H9 (cell line): Measurements from ENCODE around the gene SYNGR1. TPM values are rescaled to one million over a fixed set of nuclear protein-coding genes. Genes with fewer than 3 reads are reported as not detected.

Experiments used
- DNase-seq: peaks from one replicate; pipeline ENCODE4 v3.0.0-alpha.2; 2017
- H2AFZ ChIP-seq: one replicate; pipeline ENCODE4 v1.6.1; 2013; ENCODE audit warnings: mild to moderate bottlenecking, low read length, control low read depth, moderate library complexity
- H2AK5ac ChIP-seq: 2 replicates; pipeline ENCODE4 v1.6.1; 2013; ENCODE audit warnings: low read length, control low read depth, mixed read lengths; ENCODE audit not compliant: insufficient read length
- H2BK120ac ChIP-seq: one replicate; pipeline ENCODE4 v1.6.1; 2013; ENCODE audit warnings: low read depth, mild to moderate bottlenecking, low read length, control low read depth, inconsistent platforms; ENCODE audit not compliant: poor library complexity, severe bottlenecking
- H2BK12ac ChIP-seq: 2 replicates; pipeline ENCODE4 v1.6.1; 2013; ENCODE audit warnings: low read length, control low read depth, mixed read lengths, low read depth; ENCODE audit not compliant: insufficient read length
- H2BK15ac ChIP-seq: 2 replicates; pipeline ENCODE4 v1.6.1; 2013; ENCODE audit warnings: low read depth, low read length, control low read depth
- H2BK20ac ChIP-seq: one replicate; pipeline ENCODE4 v1.6.1; 2013; ENCODE audit warnings: low read depth, mild to moderate bottlenecking, low read length, control low read depth, inconsistent platforms; ENCODE audit not compliant: poor library complexity, severe bottlenecking
- H2BK5ac ChIP-seq: 2 replicates; pipeline ENCODE4 v1.6.1; 2013; ENCODE audit warnings: low read length, control low read depth, mixed read lengths; ENCODE audit not compliant: insufficient read length
- H3K14ac ChIP-seq: 2 replicates; pipeline ENCODE4 v1.6.1; 2013; ENCODE audit warnings: low read length, control low read depth; ENCODE audit not compliant: insufficient read depth
- H3K18ac ChIP-seq: 2 replicates; pipeline ENCODE4 v1.6.1; 2013; ENCODE audit warnings: low read depth, mild to moderate bottlenecking, mixed read lengths, low read length, control low read depth; ENCODE audit not compliant: insufficient read length
- H3K23ac ChIP-seq: 2 replicates; pipeline ENCODE4 v1.6.1; 2013; ENCODE audit warnings: low read length, control low read depth, mixed read lengths, low read depth; ENCODE audit not compliant: insufficient read length
- H3K23me2 ChIP-seq: 2 replicates; pipeline ENCODE4 v1.6.1; 2013; ENCODE audit warnings: low read depth, mild to moderate bottlenecking, mixed read lengths, low read length, control low read depth; ENCODE audit not compliant: insufficient read length, poor library complexity, severe bottlenecking
- H3K27ac ChIP-seq: 2 replicates; pipeline ENCODE4 v1.5.1; 2013; ENCODE audit warnings: low read length, control low read depth, mixed read lengths, low read depth; ENCODE audit not compliant: insufficient read length
- H3K27me3 ChIP-seq: 2 replicates; pipeline ENCODE4 v1.6.1; 2013; ENCODE audit warnings: low read length, control low read depth, inconsistent platforms; ENCODE audit not compliant: insufficient read depth
- H3K4ac ChIP-seq: 2 replicates; pipeline ENCODE4 v1.6.1; 2013; ENCODE audit warnings: low read depth, mild to moderate bottlenecking, control low read depth, inconsistent platforms, low read length, moderate library complexity
- H3K4me1 ChIP-seq: 2 replicates; pipeline ENCODE4 v1.6.1; 2013; ENCODE audit warnings: low read length, control low read depth, inconsistent platforms; ENCODE audit not compliant: insufficient read depth
- H3K4me2 ChIP-seq: 2 replicates; pipeline ENCODE4 v1.6.1; 2013; ENCODE audit warnings: low read length, control low read depth, mixed read lengths; ENCODE audit not compliant: insufficient read length, insufficient read depth
- H3K56ac ChIP-seq: 2 replicates; pipeline ENCODE4 v1.6.1; 2013; ENCODE audit warnings: low read depth, mild to moderate bottlenecking, mixed read lengths, low read length, control low read depth; ENCODE audit not compliant: insufficient read length
- H3K79me1 ChIP-seq: 2 replicates; pipeline ENCODE4 v1.6.1; 2013; ENCODE audit warnings: low read depth, mild to moderate bottlenecking, moderate library complexity, low read length, control low read depth, inconsistent platforms; ENCODE audit not compliant: insufficient read depth, poor library complexity, severe bottlenecking
- H3K79me2 ChIP-seq: 2 replicates; pipeline ENCODE4 v1.6.1; 2013; ENCODE audit warnings: low read length, control low read depth, inconsistent platforms; ENCODE audit not compliant: insufficient read depth
- H3K9ac ChIP-seq: 2 replicates; pipeline ENCODE4 v1.6.1; 2013; ENCODE audit warnings: low read length, control low read depth, mixed read lengths; ENCODE audit not compliant: insufficient read length; ENCODE audit errors: extremely low read depth
- H3K9me3 ChIP-seq: one replicate; pipeline ENCODE4 v1.6.1; 2013; ENCODE audit warnings: low read depth, low read length, inconsistent platforms; ENCODE audit not compliant: control insufficient read depth
- H3T11ph ChIP-seq: one replicate; pipeline ENCODE4 v1.6.1; 2013; ENCODE audit warnings: mild to moderate bottlenecking, low read length, control low read depth, inconsistent platforms
- H4K20me1 ChIP-seq: one replicate; pipeline ENCODE4 v1.6.1; 2013; ENCODE audit not compliant: control insufficient read depth, insufficient read length, insufficient read depth
- H4K5ac ChIP-seq: 2 replicates; pipeline ENCODE4 v1.6.1; 2013; ENCODE audit warnings: low read depth, mild to moderate bottlenecking, mixed read lengths, low read length, control low read depth; ENCODE audit not compliant: insufficient read length
- H4K8ac ChIP-seq: replicated peaks from 2 replicates; pipeline ENCODE4 v1.6.1; 2013; ENCODE audit warnings: low read length, control low read depth, mixed read lengths, low read depth; ENCODE audit not compliant: insufficient read length
- H4K91ac ChIP-seq: 2 replicates; pipeline ENCODE4 v1.6.1; 2013; ENCODE audit warnings: low read depth, mild to moderate bottlenecking, moderate library complexity, mixed read lengths, low read length, control low read depth; ENCODE audit not compliant: insufficient read length
- H3K27ac Mint-ChIP-seq, 3 experiments: 2 replicates in 2 of 3; 3 replicates in 1 of 3; pipeline ENCODE4 v1.8.0; 2020 to 2021; ENCODE audit warnings: mixed read lengths in 3 of 3, mild to moderate bottlenecking in 1 of 3, moderate library complexity in 1 of 3
- H3K27me3 Mint-ChIP-seq: 2 replicates; pipeline ENCODE4 v1.8.0; 2021; ENCODE audit warnings: low read depth, mild to moderate bottlenecking, moderate library complexity, mixed read lengths
- H3K36me3 Mint-ChIP-seq, 3 experiments: 2 replicates in 2 of 3; 3 replicates in 1 of 3; pipeline ENCODE4 v1.8.0; 2020 to 2021; ENCODE audit warnings: low read depth in 3 of 3, mixed read lengths in 3 of 3; ENCODE audit not compliant: insufficient read depth in 1 of 3
- H3K4me1 Mint-ChIP-seq, 2 experiments: 2 replicates each; pipeline ENCODE4 v1.8.0; 2020; ENCODE audit warnings: mixed read lengths in 2 of 2
- H3K4me3 Mint-ChIP-seq, 2 experiments: 2 replicates in 1 of 2; 3 replicates in 1 of 2; pipeline ENCODE4 v1.8.0; 2020 to 2021; ENCODE audit warnings: mild to moderate bottlenecking in 2 of 2, mixed read lengths in 2 of 2, moderate library complexity in 1 of 2
- H3K9me3 Mint-ChIP-seq, 2 experiments: 2 replicates in 1 of 2; 3 replicates in 1 of 2; pipeline ENCODE4 v1.8.0; 2020; ENCODE audit warnings: mild to moderate bottlenecking in 2 of 2, mixed read lengths in 2 of 2, moderate library complexity in 1 of 2
- WGBS: extraction: QIAGEN DNeasy Blood & Tissue Kit; methylation state at CpG from one replicate; pipeline ENCODE4 v1.1.7; 2013; ENCODE audit warnings: missing lambda C conversion rate, low lambda C conversion rate, mixed read lengths; ENCODE audit not compliant: insufficient read length; ENCODE audit errors: extremely low coverage; 5-methylcytosine and 5-hydroxymethylcytosine counted together
- total RNA-seq: library from RNA; stranded (reverse); gene quantifications from 2 replicates; pipeline ENCODE4 v1.2.1, GENCODE V29; 2021
- TF ChIP-seq, protein P1 (sequence below): fragments of 200-600 bp; sonication (generic); conservative IDR thresholded peaks from 3 replicates; pipeline ENCODE4 v1.8.0; 2021; ENCODE audit warnings: antibody characterized with exemption, mild to moderate bottlenecking

Gene SYNGR1
- total RNA-seq, 1 experiment from 2014 or later, result 13.2 TPM

DNA sequence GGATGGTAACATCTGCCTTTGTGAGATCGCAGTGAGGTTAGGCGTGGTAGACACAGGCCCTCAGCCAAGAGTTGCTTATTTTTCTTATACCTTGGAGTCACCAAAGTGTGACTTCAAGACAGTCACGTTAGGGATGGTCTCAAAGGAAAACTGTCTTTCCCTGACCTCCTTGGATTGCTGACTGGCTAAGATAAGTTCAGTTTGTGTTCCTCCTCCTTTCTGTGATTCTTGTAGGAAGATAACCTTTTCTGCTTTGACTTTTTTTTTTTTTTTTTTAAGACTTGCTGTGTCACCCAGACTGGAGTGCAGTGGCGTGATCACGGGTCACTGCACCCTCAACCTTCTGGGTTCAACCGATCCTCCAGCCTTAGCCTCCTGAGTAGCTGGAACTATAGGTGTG is 72.9 kb downstream of the SYNGR1 start:
- H3K14ac ChIP-seq, result no peak overlapping the region
- H2AFZ ChIP-seq, result no peak overlapping the region
- no peak overlapping the region for H3T11ph ChIP-seq
- H3K9me3 ChIP-seq, result no peaks in the 10 kb centered on the region
- TF ChIP-seq, protein P1, sequence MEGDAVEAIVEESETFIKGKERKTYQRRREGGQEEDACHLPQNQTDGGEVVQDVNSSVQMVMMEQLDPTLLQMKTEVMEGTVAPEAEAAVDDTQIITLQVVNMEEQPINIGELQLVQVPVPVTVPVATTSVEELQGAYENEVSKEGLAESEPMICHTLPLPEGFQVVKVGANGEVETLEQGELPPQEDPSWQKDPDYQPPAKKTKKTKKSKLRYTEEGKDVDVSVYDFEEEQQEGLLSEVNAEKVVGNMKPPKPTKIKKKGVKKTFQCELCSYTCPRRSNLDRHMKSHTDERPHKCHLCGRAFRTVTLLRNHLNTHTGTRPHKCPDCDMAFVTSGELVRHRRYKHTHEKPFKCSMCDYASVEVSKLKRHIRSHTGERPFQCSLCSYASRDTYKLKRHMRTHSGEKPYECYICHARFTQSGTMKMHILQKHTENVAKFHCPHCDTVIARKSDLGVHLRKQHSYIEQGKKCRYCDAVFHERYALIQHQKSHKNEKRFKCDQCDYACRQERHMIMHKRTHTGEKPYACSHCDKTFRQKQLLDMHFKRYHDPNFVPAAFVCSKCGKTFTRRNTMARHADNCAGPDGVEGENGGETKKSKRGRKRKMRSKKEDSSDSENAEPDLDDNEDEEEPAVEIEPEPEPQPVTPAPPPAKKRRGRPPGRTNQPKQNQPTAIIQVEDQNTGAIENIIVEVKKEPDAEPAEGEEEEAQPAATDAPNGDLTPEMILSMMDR, result no peak
- no peak overlapping the region for H2BK120ac ChIP-seq
- H2BK12ac ChIP-seq, result no peak overlapping the region
- no peak overlapping the region for H3K9ac ChIP-seq
- H3K27ac ChIP-seq, result no peak overlapping the region
- no peak overlapping the region for H2BK20ac ChIP-seq
- H3K79me1 ChIP-seq, result no peaks in the 10 kb centered on the region
- peaks cover 6% of the 10 kb centered on the region; the same call in 1 of the 2 replicates for H3K4me1 ChIP-seq
- no peaks in the 10 kb centered on the region for H3K23me2 ChIP-seq
- H3K79me2 ChIP-seq, result no peaks in the 10 kb centered on the region
- no peak overlapping the region for H3K4ac ChIP-seq
- Mint-ChIP-seq H3K4me1 (peaks cover 14 to 17% of the 10 kb centered on the region in 2 experiments), H3K27ac (no peak overlapping the region), H3K4me3 (no peak overlapping the region), H3K27me3 (no peaks in the 10 kb centered on the region), H3K9me3 (no peaks in the 10 kb centered on the region), H3K36me3 (peaks cover 20 to 69% (median 60%) of the 10 kb centered on the region in 3 experiments)
- no peak overlapping the region for H4K5ac ChIP-seq
- H3K18ac ChIP-seq, result no peak overlapping the region
- no peaks in the 10 kb centered on the region for H4K20me1 ChIP-seq
- no peak overlapping the region for H3K56ac ChIP-seq
- H3K23ac ChIP-seq, result no peak overlapping the region
- H4K91ac ChIP-seq, result no peak overlapping the region
- no peak overlapping the region for H4K8ac ChIP-seq
- WGBS, result no CpG with 5 or more reads among the region's 6 CpGs
- H2BK15ac ChIP-seq, result no peak overlapping the region
- DNase-seq, result no peak
- H2AK5ac ChIP-seq, result no peak overlapping the region
- H2BK5ac ChIP-seq, result no peak overlapping the region
- no peak overlapping the region for H3K4me2 ChIP-seq
- H3K27me3 ChIP-seq, result no peaks in the 10 kb centered on the region
